ENCODE results near the gene GNAT3.

- TF ChIP-seq CTCF (IDR thresholded peaks at IDR 0.05) (no peak), POLR2A (IDR thresholded peaks at IDR 0.05) (no peak)
These were observed 28.9 kb downstream of the GNAT3 start for GRCh38 chr7:80482950-80483349.

All from Peyer's patch (tissue), 4 donors.